ENCODE results near the gene LYSMD1. TPM values are rescaled to one million over a fixed set of nuclear protein-coding genes. Genes with fewer than 3 reads are reported as not detected.

LYSMD1 gene
- total RNA-seq, 4 donors from 2014 or later: 11.4 to 14.6 (median 13.7) TPM

DNA sequence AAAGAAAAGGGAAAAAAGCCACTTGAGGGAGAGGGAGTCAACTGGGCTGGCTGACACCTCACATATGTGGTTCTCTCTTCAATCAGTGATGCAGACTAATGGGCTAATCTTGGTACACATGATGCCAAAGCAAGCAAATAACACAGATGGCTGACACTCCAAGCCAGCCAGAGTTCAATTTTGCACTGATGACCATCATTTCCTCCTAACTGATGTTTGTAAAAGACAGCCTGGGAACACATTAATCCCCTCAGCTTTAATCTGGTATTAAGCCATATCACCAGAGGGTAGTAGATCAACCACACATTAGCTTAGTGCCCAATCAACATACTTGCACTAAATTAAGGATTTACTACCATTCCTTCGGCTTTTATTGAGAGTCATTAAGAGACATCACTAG, 21.5 kb upstream of the LYSMD1 start:
- DNase-seq (no peak), ATAC-seq (no peak)
- H3K27ac ChIP-seq: peak overlapping the region; percentile 92 to 99 (median 94)
- in situ Hi-C loops (cut with MboI; ENCODE audit: low sequenced_read_pairs in 4 of 4): no loop called here
- TF ChIP-seq, protein P1, sequence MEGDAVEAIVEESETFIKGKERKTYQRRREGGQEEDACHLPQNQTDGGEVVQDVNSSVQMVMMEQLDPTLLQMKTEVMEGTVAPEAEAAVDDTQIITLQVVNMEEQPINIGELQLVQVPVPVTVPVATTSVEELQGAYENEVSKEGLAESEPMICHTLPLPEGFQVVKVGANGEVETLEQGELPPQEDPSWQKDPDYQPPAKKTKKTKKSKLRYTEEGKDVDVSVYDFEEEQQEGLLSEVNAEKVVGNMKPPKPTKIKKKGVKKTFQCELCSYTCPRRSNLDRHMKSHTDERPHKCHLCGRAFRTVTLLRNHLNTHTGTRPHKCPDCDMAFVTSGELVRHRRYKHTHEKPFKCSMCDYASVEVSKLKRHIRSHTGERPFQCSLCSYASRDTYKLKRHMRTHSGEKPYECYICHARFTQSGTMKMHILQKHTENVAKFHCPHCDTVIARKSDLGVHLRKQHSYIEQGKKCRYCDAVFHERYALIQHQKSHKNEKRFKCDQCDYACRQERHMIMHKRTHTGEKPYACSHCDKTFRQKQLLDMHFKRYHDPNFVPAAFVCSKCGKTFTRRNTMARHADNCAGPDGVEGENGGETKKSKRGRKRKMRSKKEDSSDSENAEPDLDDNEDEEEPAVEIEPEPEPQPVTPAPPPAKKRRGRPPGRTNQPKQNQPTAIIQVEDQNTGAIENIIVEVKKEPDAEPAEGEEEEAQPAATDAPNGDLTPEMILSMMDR (IDR thresholded peaks at IDR 0.05 in 4 of 5, conservative IDR thresholded peaks at IDR 0.05 in 1 of 5): no peak
- TF ChIP-seq POLR2A (IDR thresholded peaks at IDR 0.05): no peak
- intact Hi-C loops (cut with DNase I; ENCODE audit: low total_unique reads): no loop called here
- peaks cover 0 to 37% of the 10 kb centered on the region in 2 donors for H3K36me3 ChIP-seq
- no peaks in the 10 kb centered on the region for H3K9me3 ChIP-seq
- H3K4me3 ChIP-seq: peak overlapping the region in 1 of 4 donors; percentile 10
- no peaks in the 10 kb centered on the region for H3K27me3 ChIP-seq
- H3K4me1 ChIP-seq: peaks cover 30 to 34% of the 10 kb centered on the region in 2 donors

DNA sequence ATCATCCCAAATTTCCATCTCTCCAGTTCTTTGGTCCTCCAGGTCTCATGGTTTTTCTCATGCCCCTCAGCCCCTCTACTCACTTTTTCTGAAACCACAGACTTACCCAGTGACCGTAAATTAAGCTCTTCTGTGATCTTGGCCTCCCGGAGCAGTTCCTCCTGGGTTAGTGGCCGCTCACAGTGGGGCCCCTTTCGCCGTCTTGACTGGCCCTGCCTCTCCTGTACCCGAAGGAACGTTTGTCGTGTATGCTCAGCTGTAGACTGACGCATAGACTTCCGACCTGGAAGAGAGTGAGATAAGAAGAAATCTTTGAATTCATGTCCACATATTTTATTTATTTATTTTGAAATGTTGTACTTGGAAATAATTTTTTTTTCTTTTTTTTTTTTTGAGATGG, 18.5 kb upstream of the LYSMD1 start:
- ATAC-seq: no peak
- Histone ChIP-seq H3K4me3 (no peak overlapping the region), H3K4me1 (peaks cover 27 to 29% of the 10 kb centered on the region in 2 donors), H3K36me3 (peaks cover 0 to 67% of the 10 kb centered on the region in 2 donors), H3K27ac (no peak overlapping the region), H3K27me3 (no peaks in the 10 kb centered on the region), H3K9me3 (no peaks in the 10 kb centered on the region)
- no peak for TF ChIP-seq POLR2A (IDR thresholded peaks at IDR 0.05)
- TF ChIP-seq, protein P1 (IDR thresholded peaks at IDR 0.05 in 4 of 5, conservative IDR thresholded peaks at IDR 0.05 in 1 of 5): no peak
- intact Hi-C loops (cut with DNase I; ENCODE audit: low total_unique reads): no loop called here
- in situ Hi-C loops (cut with MboI; ENCODE audit: low sequenced_read_pairs in 4 of 4): no loop called here
- DNase-seq: no peak

DNA sequence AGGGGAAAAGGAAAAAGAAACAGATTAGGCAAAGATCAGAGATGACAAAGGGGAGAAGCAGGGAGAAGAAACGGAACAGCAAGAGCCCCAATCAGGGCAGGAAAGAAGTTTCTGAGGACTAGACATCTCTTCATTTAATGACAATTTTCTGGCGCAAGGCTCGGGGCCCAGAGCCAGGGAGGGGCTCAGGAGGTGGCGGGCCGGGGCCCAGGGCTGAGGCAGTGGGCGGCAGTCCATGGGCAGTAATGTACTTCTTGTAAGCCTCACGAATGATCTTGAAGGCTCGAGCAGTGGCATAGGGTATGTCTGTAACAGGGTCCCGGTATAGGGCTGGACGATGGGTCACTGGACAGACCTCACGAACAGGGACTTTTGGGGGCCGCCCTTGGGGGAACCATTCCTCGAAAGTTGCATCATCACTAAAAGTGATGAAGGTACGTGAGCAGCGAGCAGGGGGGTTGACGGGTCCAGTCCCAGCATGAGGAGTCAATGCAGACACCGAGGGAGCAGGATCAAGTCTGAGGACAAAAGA, 10.9 kb upstream of the LYSMD1 start:
- Histone ChIP-seq H3K4me1 (peaks cover 21 to 34% of the 10 kb centered on the region in 2 donors), H3K9me3 (no peaks in the 10 kb centered on the region), H3K27ac (peak overlapping the region; percentile 91 to 99 (median 92)), H3K27me3 (no peaks in the 10 kb centered on the region), H3K36me3 (peaks cover 0 to 56% of the 10 kb centered on the region in 2 donors), H3K4me3 (no peak overlapping the region)
- intact Hi-C loops (cut with DNase I; ENCODE audit: low total_unique reads): no loop called here
- ATAC-seq (no peak), DNase-seq (no peak)
- in situ Hi-C loops (cut with MboI; ENCODE audit: low sequenced_read_pairs in 4 of 4): no loop called here
- TF ChIP-seq POLR2A (IDR thresholded peaks at IDR 0.05): no peak
- TF ChIP-seq, protein P1 (IDR thresholded peaks at IDR 0.05 in 4 of 5, conservative IDR thresholded peaks at IDR 0.05 in 1 of 5): no peak

DNA sequence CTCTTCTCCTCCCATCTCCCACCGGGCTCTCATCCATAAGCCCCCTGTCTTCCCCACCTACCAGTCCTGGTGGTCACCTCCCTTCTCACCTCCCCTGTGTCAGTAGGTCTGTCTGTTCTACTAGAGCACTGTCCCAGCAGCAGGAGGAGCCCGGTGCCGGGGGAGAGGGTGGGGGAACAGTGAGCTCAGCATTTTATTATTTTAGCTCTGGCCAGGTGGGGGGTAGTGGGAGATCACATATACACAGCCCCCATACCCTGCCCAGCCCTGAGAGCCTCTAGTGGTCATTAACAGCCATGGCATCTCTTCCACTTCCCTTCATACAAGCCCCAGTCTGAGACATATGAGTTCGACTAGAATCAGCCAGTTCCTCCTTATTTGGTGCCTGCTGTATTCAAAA, 10.2 kb upstream of the LYSMD1 start, which contains the start of gene TMOD4:
Gene TMOD4 (minus strand): TSS at position 119 of the 400 bp plus-strand sequence. CDS start 1,106 bp downstream, outside the sequence.
- Histone ChIP-seq H3K27me3 (no peaks in the 10 kb centered on the region), H3K27ac (peak within 1 kb of the TSS; percentile 91 to 99 (median 92)), H3K36me3 (peaks cover 0 to 55% of the 10 kb centered on the region in 2 donors), H3K4me1 (peaks cover 28 to 41% of the 10 kb centered on the region in 2 donors), H3K9me3 (no peaks in the 10 kb centered on the region), H3K4me3 (peak within 1 kb of the TSS; percentile 43 to 60 (median 50))
- in situ Hi-C loops (cut with MboI; ENCODE audit: low sequenced_read_pairs in 4 of 4): no loop called here
- intact Hi-C loops (cut with DNase I; ENCODE audit: low total_unique reads): no loop called here
- peak; percentile 46 to 87 for TF ChIP-seq POLR2A (IDR thresholded peaks at IDR 0.05)
- TF ChIP-seq, protein P1 (IDR thresholded peaks at IDR 0.05 in 4 of 5, conservative IDR thresholded peaks at IDR 0.05 in 1 of 5): peak; percentile 65 to 86 (median 79)
- peak; percentile 44 to 91 for DNase-seq
- ATAC-seq: peak; percentile 66 to 75
